Measurements from ENCODE around the gene LHPP. TPM values are rescaled to one million over a fixed set of nuclear protein-coding genes. Genes with fewer than 3 reads are reported as not detected.

LHPP gene
- total and polyA plus RNA-seq, 8 donors, result 8.5 to 48.7 (median 17.0) TPM

DNA sequence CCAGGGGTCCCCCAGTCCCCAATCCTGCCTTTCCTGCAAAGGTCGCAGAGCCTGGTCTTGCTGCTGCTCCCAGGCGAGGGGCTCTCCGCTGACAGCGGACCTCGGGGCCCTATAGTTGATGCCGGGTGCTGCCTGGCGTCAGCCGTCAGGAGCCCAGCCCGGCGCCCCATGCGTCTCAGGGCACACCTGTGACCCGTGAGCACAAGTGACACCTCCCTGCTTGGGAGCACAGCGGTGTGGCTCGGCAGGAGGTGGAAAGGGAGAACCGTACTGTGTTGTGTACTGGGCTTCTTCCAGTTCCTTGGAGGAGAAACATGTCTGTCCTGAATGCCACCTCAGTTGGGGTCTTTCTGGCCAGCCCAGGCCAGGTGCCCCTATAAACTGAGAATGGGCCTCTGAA, 56.7 kb downstream of the LHPP start:
- DNase-seq, result no peak
- Histone ChIP-seq H3K4me1 (peaks cover 12 to 15% (median 14%) of the 10 kb centered on the region in 4 donors), H3K9me3 (no peaks in the 10 kb centered on the region), H3K27me3 (no peaks in the 10 kb centered on the region), H3K27ac (no peak overlapping the region), H3K36me3 (peaks cover 0 to 23% (median 2%) of the 10 kb centered on the region in 4 donors), H3K4me3 (no peak overlapping the region)
- TF ChIP-seq CTCF (IDR thresholded peaks at IDR 0.05), result no peak
- TF ChIP-seq EP300 (IDR thresholded peaks at IDR 0.05), result no peak
- no peak for TF ChIP-seq POLR2A (IDR thresholded peaks at IDR 0.05)
- no peak for TF ChIP-seq POLR2AphosphoS5 (IDR thresholded peaks at IDR 0.05)
- WGBS, 5 donors, result 88 to 97% (median 94%) methylated on average over 4 to 15 of the region's 15 CpGs
- intact Hi-C loops (cut with DNase I; ENCODE audit: low total_unique reads), result no loop called here

DNA sequence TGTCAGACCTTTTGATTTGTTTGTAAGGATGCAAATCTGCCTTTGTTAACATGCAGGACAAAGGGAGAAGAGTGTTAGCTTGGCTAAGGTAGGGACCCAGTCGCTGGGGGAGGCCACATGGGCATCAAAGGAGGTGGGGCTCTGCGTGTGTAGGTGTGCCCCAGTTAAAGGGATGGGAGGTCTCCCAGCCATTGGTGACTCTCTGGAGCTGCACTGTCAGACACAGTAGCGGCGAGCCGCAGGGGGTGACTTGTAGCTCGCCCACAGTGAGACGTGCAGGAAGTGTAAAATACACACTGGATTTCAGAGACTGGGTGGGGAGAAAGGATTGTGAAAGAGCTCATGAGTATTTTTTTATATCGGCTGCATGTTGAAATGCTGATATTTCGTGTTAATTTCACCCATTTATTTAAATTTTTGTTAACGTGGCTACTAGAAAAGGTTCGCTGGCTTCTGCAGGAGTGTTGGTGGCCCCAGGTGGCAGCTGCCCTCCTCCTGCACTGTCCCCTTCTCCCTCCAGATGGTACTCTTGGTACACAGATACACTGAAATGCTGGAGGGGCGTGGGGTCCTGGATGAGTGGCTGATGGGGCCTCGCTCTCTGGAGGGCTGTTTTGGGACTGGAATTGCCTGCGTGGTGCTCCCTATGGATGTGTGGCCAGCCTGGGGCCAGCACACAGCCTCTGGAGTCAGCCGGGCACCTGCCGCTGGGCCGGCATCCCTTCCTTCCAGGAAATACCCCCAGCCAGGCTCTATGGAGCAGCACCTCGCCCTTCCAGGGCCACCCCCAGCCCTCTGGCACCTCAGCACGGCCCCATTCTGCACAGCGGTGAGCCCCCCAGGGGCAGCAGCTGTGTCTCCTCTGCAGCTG, 59.2 kb downstream of the LHPP start:
- Histone ChIP-seq H3K27me3 (no peaks in the 10 kb centered on the region), H3K9me3 (no peaks in the 10 kb centered on the region), H3K27ac (no peak overlapping the region), H3K36me3 (peaks cover 0 to 23% (median 2%) of the 10 kb centered on the region in 4 donors), H3K4me3 (no peak overlapping the region), H3K4me1 (peaks cover 17 to 33% (median 27%) of the 10 kb centered on the region in 4 donors)
- 86 to 92% (median 89%) methylated on average over 14 to 20 of the region's 20 CpGs for WGBS, 5 donors
- intact Hi-C loops (cut with DNase I; ENCODE audit: low total_unique reads), result no loop called here
- DNase-seq, result no peak
- TF ChIP-seq CTCF (IDR thresholded peaks at IDR 0.05) (no peak), POLR2AphosphoS5 (IDR thresholded peaks at IDR 0.05) (no peak), POLR2A (IDR thresholded peaks at IDR 0.05) (no peak), EP300 (IDR thresholded peaks at IDR 0.05) (no peak)

GRCh38 chr10:124521429-124521871, 59.8 kb downstream of the LHPP start:
- TF ChIP-seq EP300 (IDR thresholded peaks at IDR 0.05) (no peak), CTCF (IDR thresholded peaks at IDR 0.05) (no peak), POLR2A (IDR thresholded peaks at IDR 0.05) (no peak), POLR2AphosphoS5 (IDR thresholded peaks at IDR 0.05) (no peak)
- no peak for DNase-seq
- Histone ChIP-seq H3K27me3 (no peaks in the 10 kb centered on the region), H3K9me3 (no peaks in the 10 kb centered on the region), H3K27ac (no peak overlapping the region), H3K4me3 (no peak overlapping the region), H3K36me3 (peaks cover 0 to 23% (median 2%) of the 10 kb centered on the region in 4 donors), H3K4me1 (peaks cover 17 to 33% (median 27%) of the 10 kb centered on the region in 4 donors)
- intact Hi-C loops (cut with DNase I; ENCODE audit: low total_unique reads), result no loop called here
- WGBS, 5 donors, result 91 to 95% (median 92%) methylated on average over 7 to 13 of the region's 13 CpGs

- Histone ChIP-seq H3K36me3 (peaks cover 0 to 18% (median under 1%) of the 10 kb centered on the region in 4 donors), H3K27me3 (no peaks in the 10 kb centered on the region), H3K9me3 (no peaks in the 10 kb centered on the region), H3K4me3 (no peak overlapping the region), H3K4me1 (peaks cover 17 to 33% (median 27%) of the 10 kb centered on the region in 4 donors), H3K27ac (peak overlapping the region in 2 of 5 donors; percentile 41 to 82)
- WGBS, 5 donors, result 69 to 83% (median 80%) methylated on average over 6 to 13 of the region's 13 CpGs
- intact Hi-C loops (cut with DNase I; ENCODE audit: low total_unique reads), result no loop called here
- DNase-seq, result no peak
- TF ChIP-seq POLR2AphosphoS5 (IDR thresholded peaks at IDR 0.05) (no peak), EP300 (IDR thresholded peaks at IDR 0.05) (no peak), CTCF (IDR thresholded peaks at IDR 0.05) (no peak), POLR2A (IDR thresholded peaks at IDR 0.05) (no peak)
Measured at GRCh38 chr10:124522131-124522932, 60.7 kb downstream of the LHPP start.
